GM18873 (cell line): Measurements from ENCODE around the gene CXCL17.
A peak's percentile ranks its signal among the peaks of the same experiment; 100 is the strongest.

Source experiments
- ATAC-seq: cut with Tn5 transposase; IDR thresholded peaks from one replicate; pipeline ENCODE4 v1.9.1; 2021; ENCODE audit warnings: mild to moderate bottlenecking, moderate library complexity, moderate number of reproducible peaks; ENCODE audit not compliant: unreplicated experiment, low FRiP score

Gene CXCL17

DNA sequence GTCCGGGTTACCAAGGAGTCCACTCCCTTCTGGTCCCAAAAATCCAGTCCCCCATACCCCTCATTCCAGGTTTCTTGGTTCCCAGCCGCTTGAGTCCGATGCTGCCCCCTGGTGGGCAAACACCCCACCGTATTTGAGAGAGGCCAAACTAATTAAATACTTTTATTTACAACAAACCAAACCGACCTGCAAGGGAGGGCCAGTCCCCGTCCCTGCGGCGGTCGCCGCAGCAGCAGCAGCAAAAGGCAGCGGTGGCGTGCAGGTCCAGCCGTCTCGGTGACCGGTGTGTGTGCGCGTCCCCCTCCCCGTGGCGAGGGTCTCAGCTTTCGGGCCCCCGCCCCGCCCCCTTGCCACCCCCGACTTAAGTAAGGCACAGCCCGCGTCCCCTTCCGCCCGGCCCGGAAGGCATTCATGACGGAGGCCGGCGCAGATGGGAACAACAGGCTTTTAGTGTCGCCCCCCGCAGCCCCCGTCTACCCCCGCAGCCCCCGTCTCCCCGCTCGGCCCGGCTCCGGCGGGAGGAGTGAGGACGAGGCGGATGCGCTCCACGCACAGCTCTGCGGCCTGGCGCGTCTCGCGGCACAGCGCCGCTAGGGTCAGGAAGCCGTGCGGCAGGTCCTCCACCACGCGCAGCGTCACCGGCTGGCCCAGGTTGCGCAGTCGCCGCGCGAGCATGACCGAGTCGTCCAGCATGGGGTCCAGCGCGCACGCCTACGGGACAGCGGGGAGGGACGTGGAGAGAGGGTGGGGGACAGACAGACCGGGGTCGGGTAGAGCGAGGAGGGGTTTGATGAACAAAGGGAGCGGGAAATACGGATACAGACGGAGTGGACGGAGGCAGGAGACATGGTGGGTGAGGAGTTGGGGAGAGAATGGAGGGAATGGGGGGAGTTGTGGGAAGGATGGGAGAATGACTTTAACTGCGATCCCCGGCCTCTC, 41.1 kb downstream of the CXCL17 start:
- ATAC-seq, result no peak

DNA sequence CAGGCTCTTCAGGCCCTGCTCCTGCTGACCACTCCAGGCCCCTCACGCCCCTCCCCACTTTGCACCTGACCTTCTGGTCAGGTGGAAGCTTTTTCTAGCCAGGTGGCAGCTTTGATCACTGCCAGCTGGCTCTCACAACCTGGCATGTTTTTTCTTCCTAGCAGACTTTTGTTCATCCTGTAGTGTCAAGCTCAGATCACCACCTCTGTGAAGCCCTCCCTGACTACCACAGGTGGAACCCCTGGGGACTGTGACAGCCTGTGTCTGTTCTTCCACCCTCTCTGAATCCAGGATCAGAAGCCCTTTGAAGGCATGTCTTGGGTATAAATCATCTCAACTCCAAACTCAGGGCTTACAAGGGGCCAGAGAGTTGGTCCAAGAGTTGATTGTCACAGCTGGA, 42.3 kb downstream of the CXCL17 start:
- no peak for ATAC-seq

DNA sequence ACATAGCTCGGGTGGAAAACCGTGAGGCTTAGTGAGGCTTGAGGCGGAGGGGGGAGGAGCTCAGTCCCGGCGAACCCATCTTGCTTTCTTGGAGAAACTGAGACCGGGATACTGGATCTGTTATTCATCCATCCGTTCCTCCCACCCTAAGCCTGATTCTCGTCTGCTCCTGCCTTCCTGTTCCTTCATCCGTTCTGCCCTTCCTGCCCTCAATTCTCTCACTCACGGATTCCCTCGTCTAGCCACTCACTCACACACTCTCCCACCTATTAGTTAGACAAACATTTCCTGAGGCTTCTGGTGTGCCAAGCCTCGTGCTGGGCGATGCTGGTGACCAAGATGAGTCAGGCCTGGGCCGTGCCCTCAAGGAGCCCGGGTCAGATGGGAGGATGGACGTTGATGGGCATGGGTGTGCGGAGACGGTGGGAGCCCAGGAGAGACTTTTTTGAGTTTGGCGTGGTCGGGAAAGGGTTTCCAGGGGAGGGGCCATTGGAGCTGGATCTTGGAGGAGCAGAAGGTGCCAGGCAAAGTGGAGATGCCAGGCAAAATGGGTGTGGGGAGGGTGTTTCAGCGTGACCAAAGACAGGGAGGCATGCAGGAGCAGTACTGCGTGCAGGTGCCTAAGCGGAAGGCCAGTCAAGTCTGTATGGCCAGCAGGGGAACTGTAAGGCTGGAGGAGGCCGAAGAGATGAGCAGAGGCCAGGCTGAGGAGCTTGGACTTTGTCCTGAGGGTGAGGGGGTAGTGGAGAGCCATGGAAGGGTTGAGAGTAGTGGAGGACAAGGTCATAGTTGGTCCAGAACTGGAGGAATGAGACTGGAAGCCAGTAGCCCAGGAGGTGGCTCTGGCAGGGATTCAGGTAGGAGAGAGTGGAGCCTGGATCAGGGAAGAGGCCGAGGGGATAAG, 45.2 kb downstream of the CXCL17 start:
- no peak for ATAC-seq

DNA sequence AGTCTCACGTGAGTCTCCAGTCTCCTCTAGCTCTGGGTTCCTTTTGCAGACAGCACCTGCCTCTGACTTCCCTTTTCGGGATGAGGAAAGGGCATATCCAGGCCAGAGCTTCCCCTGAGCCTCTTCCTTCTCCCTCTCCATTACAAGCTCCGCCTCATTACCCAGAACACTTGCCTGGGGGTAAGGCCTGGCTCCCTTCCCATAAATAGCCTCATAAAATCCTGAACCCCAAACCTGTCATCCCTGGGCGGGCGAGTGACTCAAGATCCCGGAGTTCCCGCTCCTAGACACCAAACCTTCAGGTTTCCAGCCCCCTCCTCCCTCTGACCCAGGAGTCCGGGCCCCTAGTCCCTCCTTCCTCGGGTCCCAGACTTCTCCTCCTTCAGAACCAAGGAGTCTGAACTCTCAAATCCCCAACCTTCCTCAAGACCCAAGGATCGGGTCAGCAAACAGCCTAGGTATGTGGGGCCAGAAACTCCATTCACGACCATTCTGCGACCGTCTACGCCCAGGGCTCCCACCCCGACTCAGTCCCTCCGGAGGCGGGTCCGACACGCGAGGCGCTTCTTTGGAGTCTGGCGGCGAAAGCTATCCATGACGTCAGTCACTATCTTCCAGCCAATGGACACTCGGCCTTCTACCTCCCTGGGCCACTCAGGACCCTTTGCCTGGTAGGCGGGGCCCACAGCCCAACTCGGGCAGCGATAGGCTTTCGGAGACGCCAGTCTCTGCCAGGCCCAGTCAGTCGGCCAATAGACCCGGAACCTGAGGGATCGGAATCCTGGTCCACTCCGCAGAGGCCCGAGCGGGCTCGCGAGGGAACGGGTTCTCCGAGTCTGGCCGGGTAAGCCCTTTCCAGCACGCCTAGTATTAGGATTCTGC, 46.1 kb downstream of the CXCL17 start:
- ATAC-seq, result peak; percentile 88

DNA sequence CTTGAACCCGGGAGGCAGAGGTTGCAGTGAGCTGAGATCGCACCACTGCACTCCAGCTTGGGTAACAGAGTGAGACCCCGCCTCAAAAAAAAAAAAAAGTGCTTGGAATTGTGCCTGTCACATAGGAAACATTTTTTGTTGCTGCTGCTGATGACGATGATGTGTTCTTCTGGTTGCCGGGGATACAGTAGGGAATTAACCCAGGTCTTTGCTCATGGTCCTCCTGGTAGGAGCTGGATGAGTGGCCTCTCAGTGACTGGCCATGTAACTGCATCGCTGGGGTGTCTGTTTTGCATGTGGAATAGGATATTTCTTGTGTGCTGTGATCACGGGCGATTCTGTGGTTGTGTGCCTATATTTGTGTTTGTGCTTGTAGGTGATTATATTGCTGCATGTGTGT, 48.0 kb downstream of the CXCL17 start:
- no peak for ATAC-seq

DNA sequence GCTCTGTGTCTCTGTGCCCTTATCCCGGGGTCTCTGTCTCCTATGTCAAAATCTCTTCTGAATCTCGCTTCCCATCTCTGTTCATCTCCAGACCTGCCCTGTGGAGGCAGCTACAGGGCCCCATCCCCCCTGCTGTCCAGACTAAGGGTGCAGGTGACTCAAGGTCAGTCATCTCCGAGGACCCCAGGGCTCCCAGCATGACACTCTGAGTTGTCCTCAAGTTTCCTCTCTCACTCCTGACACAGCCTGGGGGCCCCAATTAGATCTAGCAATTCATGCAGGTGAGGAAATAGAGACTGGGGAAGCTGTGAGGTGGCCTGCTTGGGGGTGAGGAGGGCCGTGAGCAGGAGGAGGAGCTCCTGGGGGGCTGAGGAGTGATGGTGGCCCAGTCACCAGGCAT, 50.6 kb downstream of the CXCL17 start:
- ATAC-seq, result no peak

DNA sequence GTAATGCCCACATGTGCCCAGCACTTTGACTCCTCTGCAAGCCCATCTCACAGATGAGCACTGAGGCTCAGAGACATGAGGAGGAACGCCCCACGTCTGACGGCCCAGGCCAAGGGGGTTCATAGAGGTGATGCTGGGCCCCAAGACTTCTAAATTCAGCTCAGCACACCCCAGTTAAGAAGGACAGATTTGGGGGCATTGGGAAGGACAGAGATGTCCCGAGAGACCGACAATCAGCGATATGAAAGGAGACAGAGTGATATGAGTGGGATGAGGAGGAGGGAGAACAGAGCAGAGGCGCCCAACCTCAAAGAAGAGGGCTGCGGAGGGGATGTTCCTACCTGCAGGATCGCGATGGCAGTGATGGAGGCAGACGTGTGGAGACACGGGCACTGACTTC, 52.8 kb downstream of the CXCL17 start, which contains the start of gene CNFN:
Gene CNFN, minus strand, starts transcription at position 399 of the 400 bp plus-strand sequence. CDS start 1,260 bp downstream, outside the sequence.
- ATAC-seq, result no peak

DNA sequence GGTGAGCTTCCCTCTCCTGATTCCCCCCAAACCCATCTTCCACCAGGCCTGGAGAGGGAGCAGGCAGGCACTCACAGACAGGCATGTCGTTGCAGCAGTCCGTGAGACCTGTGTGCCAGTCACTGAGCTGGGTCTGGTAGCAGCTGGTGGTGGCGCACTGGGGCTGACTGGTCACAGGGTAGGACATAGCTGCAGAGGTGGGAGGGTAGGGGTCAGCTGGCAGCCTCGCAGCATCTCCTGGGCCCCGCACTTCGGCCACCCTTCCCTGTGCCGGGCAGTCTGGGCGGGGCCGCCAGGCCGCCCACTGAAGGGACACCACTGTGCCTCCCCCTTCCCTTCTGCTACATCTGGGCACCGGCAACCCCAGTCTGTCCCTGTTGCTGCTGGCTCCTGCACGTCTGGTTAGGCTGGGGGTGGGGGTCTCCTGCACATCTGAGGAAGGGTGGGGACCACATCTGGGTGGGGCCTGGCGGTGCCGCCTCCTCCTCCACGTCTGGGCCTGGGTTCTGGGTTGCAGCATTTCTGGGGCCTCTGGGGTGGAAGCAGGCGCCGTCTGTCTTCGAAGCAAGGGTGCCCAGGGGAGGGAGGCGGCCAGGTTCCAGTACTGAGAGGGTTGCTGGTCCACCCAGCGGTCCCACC, 53.8 kb downstream of the CXCL17 start:
- no peak for ATAC-seq

DNA sequence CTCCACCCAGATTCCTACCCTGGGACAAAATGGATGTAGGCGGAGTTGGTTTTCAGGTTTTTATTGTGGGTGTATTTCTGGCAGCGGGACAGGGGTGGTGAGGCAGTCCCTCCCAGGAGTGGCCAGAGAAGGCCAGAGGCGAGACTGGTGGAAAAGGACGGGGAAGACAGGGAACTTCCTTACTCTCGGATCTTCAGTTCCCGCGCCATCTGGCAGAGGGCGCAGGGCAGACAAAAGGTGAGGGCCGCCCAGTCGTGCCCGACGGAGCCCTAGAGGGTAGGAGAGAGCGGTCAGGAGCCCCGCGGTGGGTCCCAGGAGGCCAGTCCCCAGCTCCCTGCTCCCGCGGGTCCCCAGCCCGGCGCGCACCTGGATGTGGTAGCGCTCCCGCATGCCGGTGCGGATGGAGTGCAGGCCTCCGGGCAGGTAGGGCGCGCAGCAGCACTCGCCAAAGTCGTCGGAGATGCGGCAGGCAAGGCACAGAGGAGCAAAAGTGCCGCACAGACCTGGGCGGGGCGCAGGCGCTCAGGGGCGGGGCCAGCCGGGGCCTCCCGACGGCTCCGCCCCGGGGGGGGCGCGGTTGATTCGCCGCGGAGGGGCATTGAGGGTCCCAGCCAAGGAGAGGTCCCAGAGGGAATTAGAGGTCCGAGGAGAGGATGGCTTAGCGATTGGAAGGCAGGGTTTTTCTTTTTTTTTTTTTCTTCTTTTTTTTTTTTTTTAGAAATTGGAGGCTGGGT, 55.6 kb downstream of the CXCL17 start:
- no peak for ATAC-seq

DNA sequence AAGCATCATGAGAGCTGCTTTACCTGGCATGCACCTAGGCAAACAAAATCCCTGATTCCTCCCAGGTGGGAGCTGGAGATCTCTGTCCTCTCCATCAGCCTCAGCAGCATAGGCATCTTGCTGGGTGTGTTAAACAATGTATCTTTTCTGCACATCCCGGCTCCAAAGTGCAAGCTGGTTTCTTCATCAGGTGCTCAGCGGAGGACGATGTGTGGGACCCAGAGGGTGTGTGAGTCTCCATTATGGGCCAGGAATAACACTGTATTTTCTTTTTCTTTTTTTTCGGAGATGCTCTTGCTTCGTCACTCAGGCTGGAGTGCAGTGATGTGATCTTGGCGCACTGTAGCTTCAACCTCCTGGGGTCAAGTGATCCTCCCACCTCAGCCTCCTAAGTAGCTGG, 62.6 kb downstream of the CXCL17 start:
- no peak for ATAC-seq
